Inflammatory macrophage treated with lipopolysaccharide for 1 hour (primary cell): ENCODE results near the gene LHFPL2.
A peak's percentile ranks its signal among the peaks of the same experiment; 100 is the strongest.

Experiments
- DNase-seq, 2 donors: peaks; one replicate each; pipeline ENCODE4 v3.0.0-alpha.2; 2020 to 2022

Gene LHFPL2

DNA sequence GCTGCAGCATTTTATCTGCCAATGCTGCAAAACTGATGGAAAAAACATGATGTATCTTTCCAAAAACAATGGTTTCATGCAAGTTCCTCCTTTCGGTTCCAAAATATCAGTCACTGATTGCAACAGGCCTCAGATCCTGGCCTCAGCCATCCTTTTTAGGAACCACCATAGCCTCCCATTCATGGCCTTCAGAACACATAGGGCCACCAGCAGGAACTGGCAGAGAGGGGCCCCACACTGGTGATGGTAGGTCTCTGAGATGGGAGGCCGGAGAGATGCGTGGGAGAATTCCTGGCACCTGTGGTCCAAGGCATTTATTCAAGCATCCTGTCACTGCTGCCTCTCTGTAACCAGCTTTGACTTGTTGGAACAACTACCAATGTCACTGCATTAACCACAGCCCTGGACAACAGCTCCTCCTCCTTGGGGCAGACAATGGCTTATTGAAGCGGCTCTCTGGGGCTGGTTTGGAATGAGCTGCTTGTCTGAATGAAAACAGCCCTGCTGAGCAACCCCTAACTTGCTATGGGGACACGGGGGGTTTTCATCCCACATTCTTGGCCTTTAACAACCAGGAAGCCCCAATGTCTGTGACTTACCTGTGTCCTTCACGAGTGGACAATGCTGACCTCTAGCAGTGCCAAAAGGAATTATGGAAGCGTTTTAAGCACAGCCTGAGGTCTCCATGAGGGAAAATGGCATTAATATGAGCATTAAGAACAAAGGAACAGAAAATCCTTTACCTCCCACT lies 108.1 kb downstream of the LHFPL2 start:
- DNase-seq: peak; percentile 90 to 92

DNA sequence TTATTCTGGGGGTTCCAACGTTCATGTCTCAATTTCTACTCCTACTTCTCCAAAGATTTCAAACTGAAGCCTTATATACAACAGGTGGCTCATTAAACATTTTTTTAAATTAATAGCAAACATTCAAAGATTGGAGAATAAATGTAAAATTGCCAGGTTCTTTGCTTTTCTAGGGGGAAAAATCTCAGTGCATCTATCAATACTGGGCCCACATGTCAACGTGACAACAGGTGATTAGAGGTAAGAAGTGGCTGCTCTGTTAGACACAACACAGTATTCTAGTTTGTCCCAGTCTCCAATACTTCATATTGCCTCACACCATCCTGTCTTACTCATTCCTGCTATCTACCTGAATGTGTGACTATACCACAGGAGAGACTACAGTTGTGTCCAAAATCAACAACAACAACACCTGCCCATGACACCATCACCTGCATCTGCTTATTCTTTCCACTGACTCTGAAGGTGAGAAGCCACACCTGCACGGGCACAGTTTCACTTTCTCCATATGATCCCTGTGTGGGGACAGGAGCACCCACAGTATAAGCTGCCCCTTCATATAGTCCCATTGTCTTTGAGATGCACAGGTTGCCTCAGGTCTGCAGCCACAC lies 110.2 kb downstream of the LHFPL2 start:
- DNase-seq: no peak

DNA sequence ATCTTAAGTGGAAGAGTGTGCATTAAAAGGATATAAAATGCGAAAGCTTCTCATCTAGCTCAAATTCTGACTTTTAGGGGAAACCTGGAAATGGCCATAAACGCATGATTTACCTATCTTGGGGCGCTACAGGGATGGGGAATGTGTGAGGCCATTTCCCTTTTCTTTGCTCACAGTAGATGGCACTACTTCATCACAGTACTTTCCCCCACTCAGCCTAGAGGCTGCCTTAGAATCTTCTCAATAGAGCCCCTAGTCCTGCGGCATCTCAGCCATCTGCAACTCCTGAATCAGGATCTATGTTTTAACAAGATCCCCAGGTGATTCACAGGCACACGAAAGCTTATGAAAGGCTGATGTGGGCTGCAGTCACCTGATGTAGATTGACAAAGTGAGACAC lies 110.8 kb downstream of the LHFPL2 start:
- peak; percentile 54 to 70 for DNase-seq

DNA sequence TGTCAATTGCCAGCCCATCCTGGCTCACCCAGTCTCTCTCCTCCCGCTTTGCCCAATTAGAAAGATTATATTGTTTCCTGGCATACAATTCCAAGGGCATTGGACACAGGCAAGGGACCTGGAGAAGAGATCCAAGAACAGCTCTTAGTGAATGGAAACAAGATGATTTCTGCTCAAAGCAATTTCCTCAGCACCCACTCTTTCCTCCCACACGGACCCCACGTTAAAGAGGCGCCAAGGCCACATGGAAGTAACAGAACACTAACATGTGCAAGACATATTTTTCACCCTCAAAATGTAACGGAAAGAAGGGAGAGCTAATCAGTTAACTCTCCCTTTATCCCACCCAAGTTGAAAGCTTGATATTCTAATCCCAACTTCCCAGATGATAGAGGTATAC lies 111.2 kb downstream of the LHFPL2 start:
- DNase-seq: peak in 1 of 2 donors; percentile 34

DNA sequence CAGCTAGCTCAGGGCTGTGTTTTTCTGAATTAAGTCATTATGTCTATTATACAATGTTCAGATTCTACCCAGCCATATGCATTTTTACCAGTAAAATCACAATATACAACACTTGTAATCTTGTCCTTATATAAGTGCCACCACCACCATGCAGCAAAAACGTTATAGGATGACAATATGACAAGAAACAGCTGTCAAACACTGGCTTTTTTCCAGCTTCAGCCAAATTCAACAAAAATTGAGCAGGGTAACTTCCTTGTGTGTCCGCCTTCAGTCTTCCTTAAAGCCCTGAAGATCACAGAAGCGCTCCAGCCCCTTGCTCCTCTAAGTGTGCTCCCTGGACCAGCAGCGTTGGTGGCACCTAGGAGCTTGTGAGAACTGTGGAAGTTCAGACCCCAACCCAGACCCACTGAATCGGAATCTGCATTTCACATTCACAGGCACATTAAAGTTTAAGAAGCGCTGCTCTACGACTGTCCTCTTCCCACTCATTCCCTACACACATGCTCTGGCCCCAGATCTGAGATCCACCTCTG lies 111.8 kb downstream of the LHFPL2 start:
- no peak for DNase-seq

DNA sequence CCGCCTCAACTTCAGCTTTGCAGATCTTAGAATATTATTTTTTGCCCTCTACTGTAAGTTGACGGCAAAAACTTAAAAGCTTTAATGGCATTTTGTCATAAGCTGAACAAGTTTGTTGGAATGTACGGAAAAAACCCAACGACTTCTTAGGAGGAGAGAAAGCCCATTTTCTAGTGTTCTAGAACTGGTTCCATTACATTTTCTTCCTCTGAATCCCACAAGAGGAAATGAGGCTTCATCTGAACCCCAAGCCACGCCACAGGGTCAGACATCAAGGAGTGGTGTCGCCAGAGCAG lies 113.7 kb downstream of the LHFPL2 start:
- DNase-seq: peak in 1 of 2 donors; percentile 39

DNA sequence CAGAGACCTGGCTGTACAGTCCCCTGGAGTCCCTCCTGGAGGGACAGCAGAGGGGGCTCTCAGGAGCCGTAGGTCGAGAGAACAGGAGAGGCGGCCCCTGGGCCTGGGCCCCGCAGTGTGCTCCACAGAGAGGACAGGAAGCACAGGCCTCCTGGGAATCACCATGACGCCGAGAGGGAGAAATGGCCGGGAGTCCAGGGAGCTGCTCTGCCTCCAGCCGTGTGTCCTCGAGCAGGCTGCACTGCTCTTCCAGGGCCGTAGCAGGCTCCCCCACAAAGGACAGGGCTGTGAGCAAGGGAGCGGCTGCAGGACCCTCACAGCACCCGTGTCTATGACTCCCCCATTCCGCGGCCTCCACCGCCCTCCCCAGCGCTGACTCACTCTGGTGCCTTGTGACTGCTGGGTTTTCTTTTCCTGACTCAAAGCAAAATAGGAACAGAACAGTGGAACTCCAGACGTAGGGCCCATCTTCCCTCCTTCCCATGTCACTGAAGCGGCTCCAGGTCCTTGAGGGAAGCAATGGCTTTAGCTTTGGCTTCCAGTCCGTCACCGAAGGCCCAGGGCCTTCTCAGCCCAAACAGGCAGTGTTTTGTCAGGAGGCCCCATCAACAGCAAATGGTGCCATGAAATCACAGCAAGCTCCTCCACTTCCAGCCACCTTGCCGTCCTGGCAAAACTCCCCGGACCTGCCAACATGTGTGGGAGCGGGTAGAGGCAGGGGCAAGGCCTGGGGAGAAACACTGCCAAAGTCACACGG lies 114.2 kb downstream of the LHFPL2 start:
- DNase-seq: peak; percentile 89 to 92

DNA sequence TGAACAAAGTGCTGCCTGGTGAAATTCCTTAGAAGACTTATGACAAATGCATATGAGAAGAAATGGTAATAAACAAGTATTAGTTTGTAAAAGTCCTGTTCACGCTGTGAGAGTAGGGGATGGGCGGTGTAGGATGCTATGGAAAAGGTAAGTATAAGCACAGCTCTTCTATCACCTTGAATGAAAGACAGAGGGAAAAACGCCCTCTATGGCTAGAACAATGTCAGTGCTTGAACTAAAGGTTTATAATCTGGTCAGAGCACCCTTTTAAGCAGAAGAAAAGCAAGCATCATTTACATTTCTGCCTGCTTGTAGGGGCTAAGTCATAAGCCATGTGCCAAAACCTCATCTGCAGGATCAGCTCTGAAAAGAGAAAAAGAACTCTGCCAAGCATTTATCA lies 115.2 kb downstream of the LHFPL2 start:
- peak; percentile 29 to 49 for DNase-seq

DNA sequence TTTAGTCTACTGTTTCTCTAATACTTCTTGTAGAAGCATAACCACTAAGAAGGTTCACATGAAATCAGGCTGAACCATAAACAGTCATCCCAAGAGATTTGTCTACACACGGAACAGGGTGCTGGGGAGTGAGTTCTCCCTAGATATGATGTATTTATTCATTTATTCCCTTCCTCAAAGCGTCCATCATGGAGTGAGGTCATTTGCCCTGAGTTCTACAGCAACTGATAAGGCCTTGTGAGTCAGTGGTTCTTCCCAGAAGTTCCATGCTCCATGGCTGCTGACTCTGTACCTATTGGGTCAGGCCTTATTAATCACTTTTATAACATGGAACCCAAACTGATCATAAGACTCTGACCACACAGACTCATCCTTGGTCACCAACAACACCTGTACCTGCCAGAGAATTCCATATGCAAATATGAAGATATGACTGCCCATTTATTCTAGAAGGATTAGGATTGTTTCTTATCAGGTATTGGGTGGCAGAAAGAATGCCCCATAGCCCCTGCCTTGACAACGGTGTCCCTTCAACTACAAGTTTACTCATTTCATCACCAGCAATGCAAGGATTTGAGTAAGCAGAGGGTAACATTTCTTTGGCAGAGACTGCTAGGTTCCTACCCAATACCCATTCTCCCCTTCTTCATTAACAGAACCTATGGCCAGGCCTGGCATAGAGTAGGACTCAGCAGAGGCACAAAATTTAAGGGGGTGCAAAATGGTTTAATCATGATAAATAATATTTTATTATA lies 118.1 kb downstream of the LHFPL2 start:
- DNase-seq: peak; percentile 73 to 93

DNA sequence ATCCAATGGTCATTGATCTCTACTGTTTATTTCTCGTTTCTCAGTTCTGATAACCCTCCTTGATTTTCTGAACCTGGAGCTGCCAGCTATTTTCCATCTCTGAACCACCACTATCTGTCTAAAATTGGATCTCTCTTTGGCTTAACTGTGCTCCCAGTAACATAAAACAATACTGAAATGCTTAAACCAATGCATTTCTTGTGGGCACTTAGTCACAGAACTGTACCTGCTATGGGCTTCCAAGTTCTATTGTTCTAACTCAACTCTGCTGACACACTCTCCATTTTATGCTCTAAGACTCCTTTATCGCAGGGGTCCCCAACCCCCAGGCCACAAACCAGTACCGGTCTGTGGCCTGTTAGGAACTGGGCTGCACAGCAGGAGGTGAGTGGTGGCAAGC lies 120.6 kb downstream of the LHFPL2 start:
- no peak for DNase-seq

DNA sequence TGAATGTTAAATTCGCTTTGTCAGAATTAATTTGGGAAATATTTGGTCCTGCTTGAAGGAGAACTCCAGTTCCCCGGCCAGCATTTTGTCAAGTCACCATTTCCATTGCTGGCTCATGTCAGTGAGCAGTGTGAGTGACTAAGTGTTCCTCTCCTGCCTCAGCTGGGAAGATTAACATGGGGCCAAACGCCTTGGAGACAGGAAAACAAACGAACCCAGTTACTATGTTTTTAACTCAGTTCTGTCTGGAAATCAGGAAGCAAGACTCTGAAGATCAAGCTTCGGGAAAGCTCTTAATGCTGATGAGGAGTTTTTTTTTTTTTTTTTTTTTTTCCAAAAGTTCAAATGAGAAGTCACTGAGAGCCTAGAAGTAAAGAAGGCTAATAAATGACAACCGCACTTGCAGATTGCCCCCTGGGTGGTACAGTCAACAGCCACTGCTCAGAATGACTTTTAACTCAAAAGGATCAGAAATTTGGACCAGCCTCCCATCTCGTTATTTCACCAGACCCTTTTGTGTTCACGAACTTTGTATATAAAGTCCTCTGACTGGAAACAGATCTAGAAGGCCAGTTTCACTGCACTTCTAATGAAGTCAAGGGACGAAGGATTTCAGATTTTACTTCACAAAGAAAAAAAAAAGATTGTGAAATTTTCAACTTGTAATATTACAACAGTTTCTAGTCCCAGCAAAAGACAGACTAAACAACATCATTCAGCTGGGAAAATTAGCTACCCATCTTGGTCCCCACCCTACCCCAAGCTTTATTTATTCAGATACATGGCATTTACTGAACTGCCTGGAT lies 121.3 kb downstream of the LHFPL2 start:
- DNase-seq: peak; percentile 90 to 97

DNA sequence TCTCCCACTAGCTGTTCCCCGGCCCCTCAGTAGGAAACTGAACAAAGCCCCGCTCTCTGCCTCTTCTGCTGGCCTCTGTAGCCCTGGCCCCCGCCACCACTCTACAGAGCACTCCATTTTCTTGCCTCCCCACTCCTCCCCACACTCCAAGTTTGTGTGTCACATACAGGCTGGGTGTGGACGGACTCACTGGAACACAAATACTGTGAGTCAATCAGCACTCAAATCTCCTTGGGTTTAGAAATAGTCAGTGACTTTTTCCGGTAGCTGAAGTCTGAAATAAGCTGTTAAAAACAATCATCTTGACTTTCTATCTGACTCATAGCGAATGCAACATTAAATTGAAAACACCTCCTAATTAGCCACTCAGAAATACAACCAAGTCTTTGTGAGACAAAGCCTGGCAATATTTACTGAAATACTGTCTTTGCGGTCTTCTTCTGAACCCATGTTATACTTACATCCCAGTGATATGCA lies 122.5 kb downstream of the LHFPL2 start:
- DNase-seq: peak; percentile 58 to 77

DNA sequence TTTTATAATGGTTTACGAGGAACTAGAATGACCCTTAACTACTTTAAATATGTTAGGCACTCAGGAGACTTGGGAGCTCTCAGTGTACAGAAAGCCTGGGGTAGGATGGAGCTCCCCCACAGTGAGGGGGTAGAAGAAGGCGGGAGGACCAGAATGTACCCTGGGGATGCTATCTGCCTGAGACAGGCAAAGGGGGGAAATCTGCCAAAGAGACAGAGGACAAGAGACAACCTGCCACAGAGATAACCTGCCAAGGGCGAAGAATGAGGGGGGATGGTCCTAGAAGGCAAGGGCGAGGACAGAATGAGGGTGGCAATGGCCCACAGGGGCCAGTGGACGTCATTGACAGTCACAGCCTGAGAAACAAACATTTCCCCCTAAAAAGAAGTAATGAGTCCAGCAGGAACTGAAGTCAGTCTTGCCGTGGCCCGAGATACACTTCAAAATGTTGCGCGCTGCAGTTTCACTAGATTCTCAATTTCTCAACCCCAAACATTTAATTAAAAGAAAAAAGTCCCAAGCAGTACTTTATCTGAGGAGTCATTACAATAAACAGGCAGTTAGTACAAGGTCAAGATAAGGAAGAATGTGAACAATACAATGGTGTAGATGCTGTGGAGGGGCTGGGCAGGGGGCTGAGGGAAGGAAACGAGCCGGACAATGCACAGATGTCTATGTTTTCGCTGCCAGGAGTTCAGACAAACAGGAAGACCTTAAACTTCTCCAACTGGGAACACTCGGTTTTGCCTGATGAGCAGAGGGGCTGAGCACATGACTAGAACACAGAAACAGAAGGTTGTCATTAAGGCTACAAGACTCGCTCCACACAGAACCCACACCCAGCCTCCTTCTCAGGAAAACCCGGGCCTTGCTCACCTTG lies 125.0 kb downstream of the LHFPL2 start:
- no peak for DNase-seq

DNA sequence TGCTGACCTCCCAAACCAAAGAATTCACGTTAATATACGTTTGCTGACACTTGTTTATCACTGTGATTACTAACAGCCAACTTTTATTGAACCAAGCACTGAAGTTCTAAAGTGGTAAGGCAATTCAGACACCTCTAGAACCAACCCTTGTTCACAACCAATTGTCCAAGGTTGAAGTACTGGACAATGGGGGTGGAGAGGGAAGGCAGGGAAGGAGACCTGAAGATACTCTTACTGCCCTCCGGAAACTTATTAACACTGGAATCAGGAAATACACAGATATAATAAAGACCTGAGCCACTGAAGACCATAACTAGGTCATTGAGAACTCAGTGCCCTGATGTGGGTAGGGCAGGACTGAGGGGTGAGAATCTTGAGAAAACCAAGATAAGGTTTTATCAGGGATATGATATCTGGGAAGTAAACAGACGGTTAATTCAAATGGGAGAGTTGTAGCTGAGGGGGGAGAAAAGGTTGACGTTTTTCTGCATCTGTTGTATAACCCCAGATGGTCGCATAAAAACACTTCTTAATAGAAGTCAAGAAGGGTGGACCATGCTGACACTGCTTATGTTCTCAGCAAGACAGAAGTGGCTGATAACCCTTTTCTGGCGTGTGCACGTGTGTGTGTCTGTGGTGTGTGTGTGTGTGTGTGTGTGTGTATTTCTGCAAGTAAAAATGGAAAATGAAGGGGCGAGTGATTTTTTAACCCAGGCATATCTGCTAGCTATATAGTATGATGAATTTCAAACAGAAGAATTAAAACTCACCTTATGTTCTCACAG lies 125.9 kb downstream of the LHFPL2 start:
- DNase-seq: no peak

DNA sequence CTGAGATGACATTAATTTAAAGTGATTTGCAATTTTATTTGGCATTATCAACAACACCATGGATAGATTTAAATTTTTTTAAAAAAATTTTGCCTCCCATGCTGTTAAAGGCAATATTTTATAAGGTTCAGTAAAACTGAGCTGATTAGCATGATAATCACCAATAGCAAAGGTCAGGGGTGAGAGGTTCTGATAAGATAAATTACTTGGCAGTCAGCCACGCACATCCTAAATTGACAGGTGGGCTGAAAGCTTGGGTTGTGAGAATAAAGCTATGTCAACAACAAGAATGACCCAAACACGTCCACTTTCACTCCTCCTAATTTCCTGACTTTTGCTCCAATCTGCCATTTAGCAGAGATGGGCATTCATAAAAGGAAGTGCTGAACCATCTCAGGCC lies 127.1 kb downstream of the LHFPL2 start:
- no peak for DNase-seq

DNA sequence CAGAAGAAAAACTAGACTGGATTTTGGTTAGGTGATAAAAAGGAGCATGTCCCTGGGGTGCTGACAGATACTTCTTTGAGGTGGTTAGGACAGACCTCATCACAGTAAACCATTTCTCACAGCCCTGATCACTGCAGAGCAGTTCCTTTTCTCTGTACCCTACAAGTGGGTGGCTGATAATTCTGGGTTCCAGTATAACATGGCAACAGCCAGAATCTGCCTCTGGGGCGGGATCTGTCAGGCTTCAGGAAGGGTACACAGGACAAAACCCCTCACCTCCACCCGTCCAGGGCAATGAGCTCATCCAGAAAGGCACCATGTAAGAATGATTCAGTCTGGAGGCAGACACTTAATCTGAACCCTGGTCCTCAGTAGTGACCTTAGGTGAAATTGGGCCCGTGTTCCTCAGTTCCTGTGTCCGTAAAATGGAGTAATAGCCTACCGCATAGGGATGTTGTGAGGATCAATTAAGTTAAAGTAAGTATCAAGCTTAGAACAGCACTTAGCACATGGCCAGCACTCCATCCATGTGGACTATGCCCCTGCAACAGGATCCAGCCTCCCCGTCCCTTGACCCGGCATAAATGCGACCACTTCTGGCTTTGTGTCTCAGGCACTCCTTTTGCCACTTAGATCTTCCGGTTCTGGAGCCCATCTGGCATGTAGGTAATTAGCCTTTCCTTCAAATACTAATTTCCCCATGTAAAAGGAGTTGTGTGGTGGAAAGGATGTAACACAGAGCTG lies 129.2 kb downstream of the LHFPL2 start:
- no peak for DNase-seq

DNA sequence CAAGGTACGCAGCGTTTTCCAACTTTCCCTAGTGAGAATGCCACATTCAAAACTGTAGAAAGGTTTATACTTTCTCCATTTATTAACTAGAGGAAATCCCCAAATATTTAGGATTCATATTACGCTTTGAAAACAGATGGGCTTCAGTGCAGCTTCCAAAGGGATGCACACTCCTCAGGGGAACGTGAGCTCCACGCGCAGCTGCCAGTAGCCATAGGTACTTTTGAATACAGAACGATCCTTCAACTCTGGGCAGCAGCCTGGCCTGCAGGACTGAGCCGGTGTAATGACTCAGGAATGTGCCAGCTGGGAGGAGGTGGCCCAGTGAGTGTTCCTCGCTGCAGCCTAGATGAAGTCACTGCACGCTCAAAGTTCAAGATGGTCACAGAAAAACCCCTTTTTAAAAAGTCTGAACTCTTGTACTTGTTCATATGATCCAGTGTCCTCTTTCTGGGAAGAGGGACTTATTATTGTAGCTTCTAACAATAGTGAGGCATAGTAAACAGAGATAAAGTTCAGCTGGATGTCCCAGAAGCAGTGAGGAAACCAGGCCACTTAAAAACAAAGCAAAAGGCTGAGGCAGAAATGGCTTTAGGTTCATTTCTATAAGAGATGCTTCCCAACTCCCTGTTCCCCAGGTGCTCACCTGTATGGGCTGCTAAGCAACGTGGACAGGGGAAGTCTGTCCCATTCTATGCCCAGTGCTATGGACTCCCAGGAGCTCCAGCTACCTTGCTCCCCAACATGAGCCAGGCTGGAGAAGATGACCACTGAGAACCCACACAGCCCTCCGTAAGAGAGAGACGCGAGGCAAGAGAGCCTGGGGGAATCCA lies 130.0 kb downstream of the LHFPL2 start:
- peak in 1 of 2 donors; percentile 47 for DNase-seq

DNA sequence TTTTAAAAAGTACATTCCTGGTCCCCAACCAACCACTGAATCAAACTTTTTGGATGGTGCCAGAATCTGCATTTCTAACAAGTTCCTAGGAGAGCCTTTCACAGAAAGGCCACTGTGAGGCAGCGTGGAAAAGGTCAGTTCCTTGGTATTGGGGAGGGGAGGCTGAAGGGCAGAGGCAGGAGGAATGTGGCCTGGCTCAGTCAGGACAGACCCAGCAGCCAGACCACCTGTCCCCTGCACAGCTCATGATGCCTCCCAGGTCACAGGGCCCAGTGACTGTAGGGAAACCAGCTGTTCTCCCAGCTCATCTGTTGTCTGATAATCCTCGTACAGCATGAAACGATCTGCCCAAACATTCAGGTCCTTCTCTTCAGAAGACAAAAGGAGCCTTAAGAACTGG lies 132.9 kb downstream of the LHFPL2 start:
- DNase-seq: no peak
